GM03348 (cell line): Measurements from ENCODE around the gene PSENEN.
"Not testable (repeated sequence)": the region's sequence is repeated elsewhere in the genome, so short reads cannot be mapped to it uniquely, and the experiment has no call there.

Experiments
- DNase-seq: peaks from one replicate; pipeline ENCODE4 v3.0.0; 2012; ENCODE audit warnings: low spot score

PSENEN gene

DNA sequence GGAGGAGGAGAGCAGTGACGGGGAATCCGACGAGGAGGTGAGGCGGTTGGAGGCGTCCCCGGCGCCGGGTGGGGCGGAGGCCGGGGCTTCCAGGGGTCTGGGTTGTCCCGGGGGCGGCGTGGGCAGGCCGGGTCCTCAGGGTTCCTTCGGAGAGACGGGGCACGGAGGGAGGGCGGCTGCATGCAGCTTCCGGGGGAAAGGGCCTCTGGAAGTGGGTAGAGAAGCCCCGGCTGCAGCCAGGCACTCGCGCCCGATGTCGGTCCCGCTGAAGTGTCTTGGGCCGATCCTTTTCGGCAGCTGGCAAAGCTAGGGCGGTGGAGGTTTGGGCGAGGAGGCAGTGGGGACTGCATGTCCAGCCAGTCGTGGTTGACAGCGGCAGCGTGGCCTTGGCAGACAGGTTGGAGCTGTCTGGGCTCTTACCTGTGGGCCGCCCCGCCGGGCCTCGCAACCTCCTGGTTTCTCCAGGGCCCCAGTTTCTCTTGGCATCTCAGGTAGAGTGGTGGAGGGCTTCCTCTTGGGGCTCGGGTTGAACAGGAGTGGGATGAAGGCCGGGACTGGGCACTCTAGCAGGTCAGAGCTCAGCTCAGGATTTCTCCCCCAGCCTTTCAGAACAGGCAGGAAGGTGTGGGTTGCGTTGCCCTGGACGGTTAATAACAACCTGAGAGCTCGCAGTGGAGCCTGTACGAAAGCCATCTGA is 27.0 kb upstream of the PSENEN start:
- DNase-seq: peak; percentile 51

DNA sequence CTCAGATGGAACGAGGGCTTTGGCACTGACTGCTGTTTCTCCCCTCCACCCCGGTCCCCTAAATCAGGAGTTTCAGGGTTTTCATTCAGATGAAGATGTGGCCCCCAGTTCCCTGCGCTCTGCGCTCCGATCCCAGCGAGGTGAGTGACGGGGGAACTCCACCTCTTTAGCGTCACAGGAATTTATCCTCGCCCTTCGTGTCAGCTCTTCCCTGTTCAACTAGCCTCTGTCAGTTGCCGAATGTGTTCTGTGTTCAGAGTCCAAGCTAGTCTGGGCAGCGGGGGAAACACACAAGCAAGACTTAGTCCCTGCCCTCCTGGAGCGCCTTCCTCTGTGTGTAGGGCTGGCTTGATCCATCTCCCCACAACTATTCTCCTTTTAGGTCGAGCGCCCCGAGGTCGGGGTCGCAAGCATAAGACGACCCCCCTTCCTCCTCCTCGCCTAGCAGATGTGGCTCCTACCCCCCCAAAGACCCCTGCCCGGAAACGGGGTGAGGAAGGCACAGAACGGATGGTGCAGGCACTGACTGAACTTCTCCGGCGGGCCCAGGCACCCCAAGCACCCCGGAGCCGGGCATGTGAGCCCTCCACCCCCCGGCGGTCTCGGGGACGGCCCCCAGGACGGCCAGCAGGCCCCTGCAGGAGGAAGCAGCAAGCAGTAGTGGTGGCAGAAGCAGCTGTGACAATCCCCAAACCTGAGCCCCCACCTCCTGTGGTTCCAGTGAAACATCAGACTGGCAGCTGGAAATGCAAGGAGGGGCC is 25.9 kb upstream of the PSENEN start:
- no peak for DNase-seq

GRCh38 chr19:35720163-35720524 is 25.3 kb upstream of the PSENEN start:
- DNase-seq: no peak

GRCh38 chr19:35720648-35721047 is 24.8 kb upstream of the PSENEN start:
- no peak for DNase-seq

DNA sequence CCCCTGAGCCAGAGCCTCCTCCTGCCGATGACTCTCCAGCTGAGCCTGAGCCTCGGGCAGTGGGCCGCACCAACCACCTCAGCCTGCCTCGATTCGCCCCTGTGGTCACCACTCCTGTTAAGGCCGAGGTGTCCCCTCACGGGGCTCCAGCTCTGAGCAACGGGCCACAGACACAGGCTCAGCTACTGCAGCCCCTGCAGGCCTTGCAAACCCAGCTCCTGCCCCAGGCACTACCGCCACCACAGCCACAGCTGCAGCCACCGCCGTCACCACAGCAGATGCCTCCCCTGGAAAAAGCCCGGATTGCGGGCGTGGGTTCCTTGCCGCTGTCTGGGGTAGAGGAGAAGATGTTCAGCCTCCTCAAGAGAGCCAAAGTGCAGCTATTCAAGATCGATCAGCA is 24.1 kb upstream of the PSENEN start:
- DNase-seq: no peak

- DNase-seq: no peak
Measured at GRCh38 chr19:35722461-35722860, 23.0 kb upstream of the PSENEN start.

DNA sequence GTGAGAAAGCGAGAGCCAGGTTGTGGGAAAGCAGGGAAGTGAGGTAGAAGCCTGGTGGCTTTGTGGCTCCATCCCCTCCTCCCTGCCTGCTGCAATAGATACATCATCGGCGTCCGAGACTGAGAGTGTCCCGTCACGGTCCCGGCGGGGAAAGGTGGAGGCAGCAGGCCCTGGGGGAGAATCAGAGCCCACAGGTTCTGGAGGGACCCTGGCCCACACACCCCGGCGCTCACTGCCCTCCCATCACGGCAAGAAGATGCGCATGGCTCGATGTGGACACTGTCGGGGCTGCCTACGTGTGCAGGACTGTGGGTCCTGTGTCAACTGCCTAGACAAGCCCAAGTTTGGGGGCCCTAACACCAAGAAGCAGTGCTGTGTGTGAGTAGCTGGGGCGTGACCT is 22.6 kb upstream of the PSENEN start:
- no peak for DNase-seq

DNA sequence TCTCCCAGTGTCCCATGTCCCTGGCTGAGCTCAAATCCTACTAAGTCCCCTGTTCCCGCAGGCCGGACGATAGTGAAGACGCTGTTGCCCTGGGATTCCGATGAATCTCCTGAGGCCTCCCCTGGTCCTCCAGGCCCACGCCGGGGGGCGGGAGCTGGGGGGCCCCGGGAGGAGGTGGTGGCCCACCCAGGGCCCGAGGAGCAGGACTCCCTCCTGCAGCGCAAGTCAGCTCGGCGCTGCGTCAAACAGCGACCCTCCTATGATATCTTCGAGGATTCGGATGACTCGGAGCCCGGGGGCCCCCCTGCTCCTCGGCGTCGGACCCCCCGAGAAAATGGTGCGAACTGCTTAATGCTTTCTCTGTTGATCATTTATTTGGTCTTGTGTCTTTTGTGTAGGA is 21.8 kb upstream of the PSENEN start:
- no peak for DNase-seq

DNA sequence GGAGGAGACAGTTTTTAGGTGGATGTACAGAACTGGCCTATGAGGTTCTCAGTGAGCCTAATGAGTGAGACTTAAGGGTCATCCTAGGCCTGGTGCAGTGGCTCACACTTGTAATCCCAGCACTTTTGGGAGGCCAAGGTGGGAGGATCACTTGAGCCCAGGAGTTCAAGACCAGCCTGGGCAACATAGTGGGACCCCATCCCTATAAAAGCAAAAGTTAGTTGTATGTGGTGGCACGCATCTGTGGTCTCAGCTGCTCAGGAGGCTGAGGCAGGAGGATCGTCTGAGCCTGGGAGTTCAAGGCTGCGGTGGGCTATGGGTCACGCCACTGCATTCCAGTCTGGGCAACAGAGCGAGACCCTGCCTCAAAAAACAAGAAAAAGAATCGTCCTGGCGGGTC is 21.3 kb upstream of the PSENEN start:
- DNase-seq: not testable (repeated sequence)

DNA sequence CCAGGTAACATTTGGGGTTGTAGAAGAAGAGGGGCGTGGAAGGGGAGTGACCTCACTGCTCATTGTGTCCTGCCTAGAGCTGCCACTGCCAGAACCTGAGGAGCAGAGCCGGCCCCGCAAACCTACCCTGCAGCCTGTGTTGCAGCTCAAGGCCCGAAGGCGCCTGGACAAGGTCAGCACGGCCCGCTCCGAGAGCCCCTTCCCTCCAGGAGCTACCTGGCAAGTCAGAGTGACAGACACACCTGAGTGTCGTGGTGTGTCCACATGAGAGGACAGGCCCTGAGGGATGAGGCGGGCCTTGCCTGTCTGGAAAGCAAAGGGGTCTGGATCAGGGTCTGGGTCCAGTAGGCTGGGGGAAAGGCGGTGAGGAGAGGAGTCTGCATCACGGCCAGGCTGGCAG is 20.9 kb upstream of the PSENEN start:
- no peak for DNase-seq

DNA sequence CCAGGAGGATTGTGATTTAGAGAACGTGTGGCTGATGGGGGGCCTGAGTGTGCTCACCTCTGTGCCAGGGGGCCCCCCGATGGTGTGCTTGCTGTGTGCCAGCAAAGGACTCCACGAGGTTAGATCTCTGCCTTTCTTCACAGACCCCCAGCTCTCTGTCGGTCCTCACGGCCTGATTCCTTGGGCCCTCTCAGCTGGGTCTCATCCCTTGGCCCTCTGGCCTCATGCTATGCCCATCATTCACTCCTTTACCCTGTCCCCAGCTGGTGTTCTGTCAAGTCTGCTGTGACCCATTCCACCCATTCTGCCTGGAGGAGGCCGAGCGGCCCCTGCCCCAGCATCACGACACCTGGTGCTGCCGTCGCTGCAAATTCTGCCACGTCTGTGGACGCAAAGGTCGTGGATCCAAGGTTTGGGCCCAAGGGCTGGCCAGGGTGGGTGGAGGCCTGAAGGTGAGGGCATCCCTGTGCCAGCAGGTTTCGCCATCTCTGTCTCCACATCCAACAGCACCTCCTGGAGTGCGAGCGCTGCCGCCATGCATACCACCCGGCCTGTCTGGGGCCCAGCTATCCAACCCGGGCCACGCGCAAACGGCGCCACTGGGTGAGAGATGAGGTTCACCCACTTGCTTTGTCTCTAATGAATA is 20.1 kb upstream of the PSENEN start:
- no peak for DNase-seq

- no peak for DNase-seq
Measured at GRCh38 chr19:35727053-35727955, 18.1 kb upstream of the PSENEN start.

- no peak for DNase-seq
Measured at GRCh38 chr19:35727956-35728706, 17.3 kb upstream of the PSENEN start.

DNA sequence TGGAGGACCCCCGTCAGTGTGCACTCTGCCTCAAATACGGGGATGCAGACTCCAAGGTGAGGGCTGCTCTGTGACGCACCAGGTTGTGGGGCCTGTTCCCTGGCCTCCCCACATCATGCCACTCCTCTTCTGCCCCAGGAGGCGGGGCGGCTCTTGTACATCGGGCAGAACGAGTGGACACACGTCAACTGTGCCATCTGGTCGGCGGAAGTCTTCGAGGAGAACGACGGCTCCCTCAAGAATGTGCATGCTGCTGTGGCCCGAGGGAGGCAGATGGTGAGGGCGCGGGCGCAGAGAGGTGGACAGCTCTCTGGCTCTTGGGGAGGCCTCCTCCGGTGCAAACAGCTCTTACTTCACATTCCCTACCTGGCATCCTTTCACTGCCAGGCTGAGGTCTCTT is 16.4 kb upstream of the PSENEN start:
- no peak for DNase-seq

DNA sequence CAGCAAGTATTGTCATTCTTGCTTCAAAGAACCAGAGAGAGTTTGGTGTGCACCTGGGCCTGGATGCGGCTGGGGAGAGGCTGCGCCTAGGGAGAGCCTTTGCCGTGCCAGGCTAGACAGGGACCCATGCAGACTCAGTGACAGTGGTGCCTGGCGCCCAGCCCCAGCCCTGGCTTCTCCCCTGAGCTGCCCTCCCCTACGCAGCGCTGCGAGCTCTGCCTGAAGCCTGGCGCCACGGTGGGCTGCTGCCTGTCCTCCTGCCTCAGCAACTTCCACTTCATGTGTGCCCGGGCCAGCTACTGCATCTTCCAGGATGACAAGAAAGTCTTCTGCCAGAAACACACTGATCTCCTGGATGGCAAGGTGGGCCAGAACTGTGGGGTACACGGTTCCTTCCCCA is 15.7 kb upstream of the PSENEN start:
- DNase-seq: no peak

- no peak for DNase-seq
Measured at GRCh38 chr19:35730326-35730725, 15.1 kb upstream of the PSENEN start.

DNA sequence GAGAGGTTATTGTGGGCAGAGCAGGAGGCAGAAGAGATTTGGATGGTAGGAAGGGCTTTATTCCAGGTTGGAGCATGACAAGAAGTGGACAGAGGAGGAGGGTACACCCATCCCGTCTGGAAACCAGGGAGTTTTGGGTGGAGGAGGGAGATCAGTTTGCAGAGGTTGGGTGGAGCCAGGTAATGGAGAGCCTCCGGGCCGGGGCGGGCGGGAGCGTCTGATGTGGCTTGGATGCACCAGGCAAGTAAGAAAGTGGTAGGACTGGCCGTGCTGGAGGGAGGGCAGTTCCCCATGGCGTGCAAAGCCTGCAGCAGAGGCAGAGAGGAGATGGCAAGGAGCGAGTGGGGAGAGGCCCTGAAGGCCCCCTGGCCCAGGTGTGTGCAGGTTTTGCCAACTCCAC is 14.1 kb upstream of the PSENEN start:
- no peak for DNase-seq

- DNase-seq: no peak
Measured at GRCh38 chr19:35731779-35732405, 13.6 kb upstream of the PSENEN start.

DNA sequence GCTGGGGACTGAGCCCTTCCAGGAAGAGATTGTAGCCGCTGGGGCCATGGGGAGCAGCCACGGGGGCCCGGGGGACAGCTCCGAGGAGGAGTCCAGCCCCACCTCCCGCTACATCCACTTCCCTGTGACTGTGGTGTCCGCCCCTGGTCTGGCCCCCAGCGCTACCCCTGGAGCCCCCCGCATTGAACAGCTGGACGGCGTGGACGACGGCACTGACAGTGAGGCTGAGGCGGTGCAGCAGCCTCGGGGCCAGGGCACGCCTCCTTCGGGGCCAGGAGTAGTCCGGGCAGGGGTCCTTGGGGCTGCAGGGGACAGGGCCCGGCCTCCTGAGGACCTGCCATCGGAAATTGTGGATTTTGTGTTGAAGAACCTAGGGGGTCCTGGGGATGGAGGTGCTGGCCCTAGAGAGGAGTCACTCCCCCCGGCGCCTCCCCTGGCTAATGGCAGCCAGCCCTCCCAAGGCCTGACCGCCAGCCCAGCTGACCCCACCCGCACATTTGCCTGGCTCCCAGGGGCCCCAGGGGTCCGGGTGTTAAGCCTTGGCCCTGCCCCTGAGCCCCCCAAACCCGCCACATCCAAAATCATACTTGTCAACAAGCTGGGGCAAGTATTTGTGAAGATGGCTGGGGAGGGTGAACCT is 12.8 kb upstream of the PSENEN start:
- no peak for DNase-seq
